ENCODE measurements around the gene FASTK. TPM values are rescaled to one million over a fixed set of nuclear protein-coding genes. Genes with fewer than 3 reads are reported as not detected.

FASTK gene
- total and polyA plus RNA-seq, 2 donors (not counting 3 experiments of a cell fraction or from before 2014, with no cell fraction given), result 73.3 to 113 TPM

DNA sequence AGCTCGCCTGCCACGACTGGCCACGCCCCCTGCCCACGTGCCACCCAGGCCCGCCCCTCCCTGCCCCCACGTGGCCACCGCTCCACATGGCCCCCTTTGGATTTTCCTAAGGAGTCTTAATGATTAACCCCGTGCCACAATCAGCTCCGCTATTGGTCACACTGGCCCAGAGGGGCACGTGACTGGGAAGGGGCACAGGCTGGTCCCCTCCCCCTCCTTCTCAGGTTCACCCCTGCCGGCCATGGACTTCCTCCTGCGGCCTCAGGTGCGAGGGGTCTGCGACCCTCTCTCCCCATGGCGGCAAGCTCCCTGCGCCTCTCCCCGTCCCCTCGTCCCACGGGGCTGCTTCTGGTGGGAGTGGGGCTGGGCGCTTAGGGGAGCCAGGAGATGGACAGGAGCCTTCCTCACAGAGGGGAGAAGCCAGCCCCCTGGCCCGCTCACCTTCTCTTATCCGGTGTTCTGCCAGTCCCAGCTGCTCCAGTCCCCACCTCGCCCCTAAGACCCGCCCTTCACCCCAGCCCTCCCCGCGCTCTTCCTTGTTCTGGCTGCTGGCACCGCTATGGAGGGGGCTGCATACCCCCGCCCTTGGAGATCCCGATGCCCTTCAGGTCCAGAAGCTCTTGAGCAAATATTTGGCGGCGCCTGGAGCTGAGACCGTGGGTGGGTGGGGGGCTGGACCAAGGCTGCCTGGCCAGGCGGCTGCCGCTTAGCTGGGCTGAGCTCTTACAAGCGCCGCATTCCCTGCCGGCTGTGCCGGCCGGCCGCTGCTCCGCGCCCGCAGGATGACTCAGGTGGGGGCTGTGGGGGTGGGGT lies 18.0 kb downstream of the FASTK start:
- intact Hi-C loops (cut with micrococcal nuclease), result no loop called here
- FAIRE-seq, result no peak
- no peaks in the 10 kb centered on the region for H3K9me3 ChIP-seq (replicated peaks; ENCODE audit: control insufficient read depth, insufficient read depth, low read length)
- dilution Hi-C loops (cut with MboI; ENCODE audit: extremely low pct_ligation_motif_present, low sequenced_read_pairs), result no loop called here
- H3K4me2 ChIP-seq (ENCODE audit: insufficient read depth, low read length), result no peak overlapping the region
- H3K36me3 ChIP-seq (ENCODE audit: control insufficient read depth in 2 of 2, extremely low read depth in 1 of 2, insufficient read depth in 2 of 2, low read length in 2 of 2), result peaks cover 11 to 32% of the 10 kb centered on the region in 2 experiments
- peaks cover 34% of the 10 kb centered on the region for H3K79me2 ChIP-seq (ENCODE audit: control insufficient read depth, insufficient read depth, low read length)
- POLR2A ChIA-PET, result interaction anchor here (0.6 kb wide), 1 partner anchor 33 kb away, joined by 3 read pairs; no protein-coding TSS in a partner anchor
- BruUV-seq (replicated peaks), result no TSS peak
- no peaks in the 10 kb centered on the region for H3K9me1 ChIP-seq (replicated peaks; ENCODE audit: control insufficient read depth, extremely low read depth, insufficient read depth, low read length)
- no peaks in the 10 kb centered on the region for H4K20me1 ChIP-seq (replicated peaks; ENCODE audit: control insufficient read depth, extremely low read depth, insufficient read depth, low read length)
- no peak overlapping the region for H3K4me3 ChIP-seq (replicated peaks in 1 of 3; ENCODE audit: insufficient read depth in 1 of 3, low read depth in 1 of 3, low read length in 3 of 3)
- H3K27me3 ChIP-seq (ENCODE audit: control insufficient read depth in 2 of 2, insufficient read depth in 2 of 2, low read length in 2 of 2), result no peaks in the 10 kb centered on the region
- CTCF ChIA-PET, result interaction anchor here (1.3 kb wide), 1 partner anchor 11 kb away, joined by 4 read pairs; no protein-coding TSS in a partner anchor
- H3K4me1 ChIP-seq (ENCODE audit: control insufficient read depth, extremely low read depth, insufficient read depth, low read length), result peaks cover 22% of the 10 kb centered on the region
- no peak overlapping the region for H3K9ac ChIP-seq (replicated peaks; ENCODE audit: extremely low read depth, insufficient read depth, low read length)
- no peak overlapping the region for H2AFZ ChIP-seq (ENCODE audit: low read depth, low read length)
- no peak for DNase-seq (ENCODE audit: low read depth, low spot score)
- no peak overlapping the region for H3K27ac ChIP-seq (ENCODE audit: insufficient read depth, low read depth, low read length)
- TF ChIP-seq POLR2AphosphoS5 (IDR thresholded peaks at IDR 0.05; ENCODE audit: insufficient read depth, low read depth, low read length) (no peak), EZH2 (IDR thresholded peaks at IDR 0.05; ENCODE audit: borderline replicate concordance, low read depth, low read length, severe bottlenecking) (no peak), MYC (IDR thresholded peaks at IDR 0.05; ENCODE audit: low read depth, low read length) (no peak)
- TF ChIP-seq, protein P1, sequence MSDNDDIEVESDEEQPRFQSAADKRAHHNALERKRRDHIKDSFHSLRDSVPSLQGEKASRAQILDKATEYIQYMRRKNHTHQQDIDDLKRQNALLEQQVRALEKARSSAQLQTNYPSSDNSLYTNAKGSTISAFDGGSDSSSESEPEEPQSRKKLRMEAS (IDR thresholded peaks at IDR 0.05; ENCODE audit: insufficient read depth, insufficient read length), result peak; percentile 29
- TF ChIP-seq, protein P2, sequence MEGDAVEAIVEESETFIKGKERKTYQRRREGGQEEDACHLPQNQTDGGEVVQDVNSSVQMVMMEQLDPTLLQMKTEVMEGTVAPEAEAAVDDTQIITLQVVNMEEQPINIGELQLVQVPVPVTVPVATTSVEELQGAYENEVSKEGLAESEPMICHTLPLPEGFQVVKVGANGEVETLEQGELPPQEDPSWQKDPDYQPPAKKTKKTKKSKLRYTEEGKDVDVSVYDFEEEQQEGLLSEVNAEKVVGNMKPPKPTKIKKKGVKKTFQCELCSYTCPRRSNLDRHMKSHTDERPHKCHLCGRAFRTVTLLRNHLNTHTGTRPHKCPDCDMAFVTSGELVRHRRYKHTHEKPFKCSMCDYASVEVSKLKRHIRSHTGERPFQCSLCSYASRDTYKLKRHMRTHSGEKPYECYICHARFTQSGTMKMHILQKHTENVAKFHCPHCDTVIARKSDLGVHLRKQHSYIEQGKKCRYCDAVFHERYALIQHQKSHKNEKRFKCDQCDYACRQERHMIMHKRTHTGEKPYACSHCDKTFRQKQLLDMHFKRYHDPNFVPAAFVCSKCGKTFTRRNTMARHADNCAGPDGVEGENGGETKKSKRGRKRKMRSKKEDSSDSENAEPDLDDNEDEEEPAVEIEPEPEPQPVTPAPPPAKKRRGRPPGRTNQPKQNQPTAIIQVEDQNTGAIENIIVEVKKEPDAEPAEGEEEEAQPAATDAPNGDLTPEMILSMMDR (IDR thresholded peaks at IDR 0.05; ENCODE audit: extremely low read depth in 1 of 2, insufficient read depth in 1 of 2, low read depth in 1 of 2, low read length in 2 of 2), result no peak
